GM18519 (cell line): ENCODE results near the gene ARHGEF16.

Experiments used
- ATAC-seq: cut with Tn5 transposase; IDR thresholded peaks from one replicate; pipeline ENCODE4 v1.9.1; 2021; ENCODE audit warnings: mild to moderate bottlenecking, moderate library complexity; ENCODE audit not compliant: unreplicated experiment, low FRiP score

The ARHGEF16 gene

GRCh38 chr1:3529099-3529729 is 74.7 kb downstream of the ARHGEF16 start:
- ATAC-seq: no peak

GRCh38 chr1:3530086-3530925 is 75.8 kb downstream of the ARHGEF16 start:
- ATAC-seq: no peak
